Measurements from ENCODE around the gene ADGB. TPM values are rescaled to one million over a fixed set of nuclear protein-coding genes. Genes with fewer than 3 reads are reported as not detected.

Gene ADGB
- total RNA-seq, 4 donors from 2014 or later = 0.26 to 3.6 (median 0.29) TPM; not detected in 1

DNA sequence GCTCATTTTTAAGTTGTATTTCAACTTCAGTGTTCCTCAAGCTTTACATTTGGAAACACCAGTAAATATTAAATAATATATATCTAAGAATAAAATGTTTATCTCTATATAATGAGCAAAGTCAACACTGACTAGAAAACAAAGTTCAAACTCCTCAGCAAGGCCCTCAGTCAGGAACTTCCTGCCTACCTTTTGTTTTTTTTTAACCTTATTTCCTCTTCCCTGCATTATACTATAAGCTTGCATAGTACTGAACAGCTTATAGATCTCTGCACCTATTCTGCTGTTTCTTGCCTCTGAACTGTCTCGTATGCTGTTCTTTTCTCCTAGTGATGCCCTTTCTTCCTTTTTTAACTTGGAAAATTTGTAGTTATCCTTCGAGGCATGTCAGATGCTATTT, 29.6 kb downstream of the ADGB start:
- Histone ChIP-seq H3K9me3 (no peaks in the 10 kb centered on the region), H3K27ac (no peak overlapping the region), H3K4me1 (no peaks in the 10 kb centered on the region), H3K36me3 (no peaks in the 10 kb centered on the region), H3K4me3 (no peak overlapping the region), H3K27me3 (no peaks in the 10 kb centered on the region)
- no peak for DNase-seq (ENCODE audit: low spot score in 2 of 2)
- TF ChIP-seq POLR2AphosphoS5 (IDR thresholded peaks at IDR 0.05) (no peak), EP300 (IDR thresholded peaks at IDR 0.05) (no peak), POLR2A (IDR thresholded peaks at IDR 0.05) (no peak)
- TF ChIP-seq, protein P1, sequence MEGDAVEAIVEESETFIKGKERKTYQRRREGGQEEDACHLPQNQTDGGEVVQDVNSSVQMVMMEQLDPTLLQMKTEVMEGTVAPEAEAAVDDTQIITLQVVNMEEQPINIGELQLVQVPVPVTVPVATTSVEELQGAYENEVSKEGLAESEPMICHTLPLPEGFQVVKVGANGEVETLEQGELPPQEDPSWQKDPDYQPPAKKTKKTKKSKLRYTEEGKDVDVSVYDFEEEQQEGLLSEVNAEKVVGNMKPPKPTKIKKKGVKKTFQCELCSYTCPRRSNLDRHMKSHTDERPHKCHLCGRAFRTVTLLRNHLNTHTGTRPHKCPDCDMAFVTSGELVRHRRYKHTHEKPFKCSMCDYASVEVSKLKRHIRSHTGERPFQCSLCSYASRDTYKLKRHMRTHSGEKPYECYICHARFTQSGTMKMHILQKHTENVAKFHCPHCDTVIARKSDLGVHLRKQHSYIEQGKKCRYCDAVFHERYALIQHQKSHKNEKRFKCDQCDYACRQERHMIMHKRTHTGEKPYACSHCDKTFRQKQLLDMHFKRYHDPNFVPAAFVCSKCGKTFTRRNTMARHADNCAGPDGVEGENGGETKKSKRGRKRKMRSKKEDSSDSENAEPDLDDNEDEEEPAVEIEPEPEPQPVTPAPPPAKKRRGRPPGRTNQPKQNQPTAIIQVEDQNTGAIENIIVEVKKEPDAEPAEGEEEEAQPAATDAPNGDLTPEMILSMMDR (IDR thresholded peaks at IDR 0.05) = no peak
- WGBS = 80% methylated on average over 2 of the region's 2 CpGs

- Histone ChIP-seq H3K4me1 (no peaks in the 10 kb centered on the region), H3K27ac (no peak overlapping the region), H3K9me3 (no peaks in the 10 kb centered on the region), H3K36me3 (no peaks in the 10 kb centered on the region), H3K4me3 (no peak overlapping the region), H3K27me3 (no peaks in the 10 kb centered on the region)
- WGBS = 81% methylated on average over 2 of the region's 2 CpGs
- TF ChIP-seq EP300 (IDR thresholded peaks at IDR 0.05) (no peak), POLR2A (IDR thresholded peaks at IDR 0.05) (no peak), POLR2AphosphoS5 (IDR thresholded peaks at IDR 0.05) (no peak)
- TF ChIP-seq, protein P1 (IDR thresholded peaks at IDR 0.05) = no peak
- no peak for DNase-seq (ENCODE audit: low spot score in 2 of 2)
Observed at GRCh38 chr6:146634022-146634421, 35.2 kb downstream of the ADGB start.

- no peak overlapping the region for H3K27ac ChIP-seq
- DNase-seq (ENCODE audit: low spot score in 2 of 2) = no peak
- no peaks in the 10 kb centered on the region for H3K27me3 ChIP-seq
- TF ChIP-seq POLR2AphosphoS5 (IDR thresholded peaks at IDR 0.05) (no peak), POLR2A (IDR thresholded peaks at IDR 0.05) (no peak), EP300 (IDR thresholded peaks at IDR 0.05) (no peak)
- TF ChIP-seq, protein P1 (IDR thresholded peaks at IDR 0.05) = no peak
- H3K36me3 ChIP-seq = no peaks in the 10 kb centered on the region
- no peaks in the 10 kb centered on the region for H3K9me3 ChIP-seq
- H3K4me3 ChIP-seq = no peak overlapping the region
- H3K4me1 ChIP-seq = no peaks in the 10 kb centered on the region
Observed at GRCh38 chr6:146635165-146635564, 36.4 kb downstream of the ADGB start.

- no peaks in the 10 kb centered on the region for H3K4me1 ChIP-seq
- H3K36me3 ChIP-seq = no peaks in the 10 kb centered on the region
- DNase-seq (ENCODE audit: low spot score in 2 of 2) = no peak
- no peak overlapping the region for H3K4me3 ChIP-seq
- TF ChIP-seq, protein P1 (IDR thresholded peaks at IDR 0.05) = no peak
- no peak for TF ChIP-seq POLR2AphosphoS5 (IDR thresholded peaks at IDR 0.05)
- TF ChIP-seq EP300 (IDR thresholded peaks at IDR 0.05) = no peak
- no peak for TF ChIP-seq POLR2A (IDR thresholded peaks at IDR 0.05)
- no peaks in the 10 kb centered on the region for H3K27me3 ChIP-seq
- no peak overlapping the region for H3K27ac ChIP-seq
- H3K9me3 ChIP-seq = no peaks in the 10 kb centered on the region
- 84% methylated on average over 2 of the region's 2 CpGs for WGBS
Observed at GRCh38 chr6:146636481-146636880, 37.7 kb downstream of the ADGB start.

- no peak for DNase-seq (ENCODE audit: low spot score in 2 of 2)
- no peaks in the 10 kb centered on the region for H3K27me3 ChIP-seq
- no peaks in the 10 kb centered on the region for H3K4me1 ChIP-seq
- H3K36me3 ChIP-seq = no peaks in the 10 kb centered on the region
- H3K4me3 ChIP-seq = no peak overlapping the region
- H3K9me3 ChIP-seq = no peaks in the 10 kb centered on the region
- WGBS = 83% methylated on average over 6 of the region's 6 CpGs
- TF ChIP-seq POLR2AphosphoS5 (IDR thresholded peaks at IDR 0.05) (no peak), POLR2A (IDR thresholded peaks at IDR 0.05) (no peak)
- TF ChIP-seq, protein P1 (IDR thresholded peaks at IDR 0.05) = no peak
- no peak overlapping the region for H3K27ac ChIP-seq
Observed at GRCh38 chr6:146642921-146643320, 44.1 kb downstream of the ADGB start.
